IMR-90 (cell line): Measurements from ENCODE around the gene THRB.

Experiments
- CEBPB ChIP-seq: IDR thresholded peaks from 2 replicates; pipeline ENCODE4 v1.6.1; 2012; ENCODE audit warnings: low read depth, low read length, improper control_type of control experiment
- CHD1 ChIP-seq: IDR thresholded peaks from 2 replicates; pipeline ENCODE4 v1.6.1; 2012; ENCODE audit warnings: low read depth, low read length, improper control_type of control experiment
- CTCF ChIP-seq: conservative IDR thresholded peaks from 2 replicates; pipeline ENCODE4 v1.5.1; 2012; ENCODE audit warnings: mild to moderate bottlenecking, low read depth, low read length, improper control_type of control experiment
- FOS ChIP-seq: fragments of 150-350 bp; IDR thresholded peaks from 2 replicates; pipeline ENCODE4 v1.6.1; 2016; ENCODE audit warnings: low read depth, low read length
- MAZ ChIP-seq: IDR thresholded peaks from 2 replicates; pipeline ENCODE4 v1.6.1; 2012; ENCODE audit warnings: low read depth, mild to moderate bottlenecking, low read length, improper control_type of control experiment, moderate library complexity, borderline replicate concordance
- MXI1 ChIP-seq: IDR thresholded peaks from 2 replicates; pipeline ENCODE4 v1.6.1; 2012; ENCODE audit warnings: low read depth, mild to moderate bottlenecking, low read length, moderate library complexity, borderline replicate concordance
- POLR2A ChIP-seq: IDR thresholded peaks from 2 replicates; pipeline ENCODE4 v1.6.1; 2012; ENCODE audit warnings: mild to moderate bottlenecking, low read depth, low read length
- RAD21 ChIP-seq: IDR thresholded peaks from 2 replicates; pipeline ENCODE4 v1.6.1; 2012; ENCODE audit warnings: low read length, improper control_type of control experiment
- RCOR1 ChIP-seq: IDR thresholded peaks from 2 replicates; pipeline ENCODE4 v1.6.1; 2012; ENCODE audit warnings: mild to moderate bottlenecking, low read length, improper control_type of control experiment; ENCODE audit not compliant: insufficient replicate concordance
- RFX5 ChIP-seq: IDR thresholded peaks from 2 replicates; pipeline ENCODE4 v1.8.0; 2012; ENCODE audit warnings: low read depth, mild to moderate bottlenecking, low read length, moderate library complexity
- USF2 ChIP-seq: fragments of 150-350 bp; IDR thresholded peaks from 2 replicates; pipeline ENCODE4 v1.6.1; 2017; ENCODE audit warnings: mild to moderate bottlenecking, antibody characterized with exemption, low read length, low read depth

GRCh38 chr3:24437326-24437725, 57.3 kb downstream of the THRB start:
- no peak for TF ChIP-seq CTCF
- no peak for TF ChIP-seq POLR2A
- TF ChIP-seq USF2 = no peak
- TF ChIP-seq CHD1 = no peak
- TF ChIP-seq RFX5 = no peak
- TF ChIP-seq RCOR1 = no peak
- TF ChIP-seq MAZ = no peak
- no peak for TF ChIP-seq RAD21
- no peak for TF ChIP-seq CEBPB
- TF ChIP-seq FOS = no peak
- no peak for TF ChIP-seq MXI1
